HG03469 (cell line): ENCODE data around the gene MN1.
"Not testable (repeated sequence)": the region's sequence is repeated elsewhere in the genome, so short reads cannot be mapped to it uniquely, and the experiment has no call there.

Source experiments
- ATAC-seq: cut with Tn5 transposase; IDR thresholded peaks from one replicate; pipeline ENCODE4 v1.9.1; 2021; ENCODE audit warnings: mild to moderate bottlenecking, moderate library complexity, moderate number of reproducible peaks; ENCODE audit not compliant: unreplicated experiment

The MN1 gene

DNA sequence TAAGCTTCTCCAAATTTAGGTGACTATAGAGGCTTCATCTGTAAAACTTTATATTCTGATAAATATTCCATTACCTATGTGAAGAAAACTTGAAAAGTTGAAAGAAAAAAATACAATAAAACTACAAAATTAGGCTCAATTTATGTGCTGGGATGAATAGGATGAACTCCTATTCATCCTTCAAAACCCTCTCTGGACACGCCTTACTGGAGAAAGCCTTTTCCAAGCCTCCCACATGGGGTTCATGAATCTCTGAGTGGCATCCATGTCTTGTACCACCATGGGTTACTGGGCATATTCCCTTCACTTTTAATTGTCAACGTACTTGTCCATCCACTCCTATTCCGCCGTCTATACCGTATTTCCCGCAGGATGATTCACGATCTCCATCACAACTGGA is 55.7 kb downstream of the MN1 start:
- ATAC-seq, result no peak

DNA sequence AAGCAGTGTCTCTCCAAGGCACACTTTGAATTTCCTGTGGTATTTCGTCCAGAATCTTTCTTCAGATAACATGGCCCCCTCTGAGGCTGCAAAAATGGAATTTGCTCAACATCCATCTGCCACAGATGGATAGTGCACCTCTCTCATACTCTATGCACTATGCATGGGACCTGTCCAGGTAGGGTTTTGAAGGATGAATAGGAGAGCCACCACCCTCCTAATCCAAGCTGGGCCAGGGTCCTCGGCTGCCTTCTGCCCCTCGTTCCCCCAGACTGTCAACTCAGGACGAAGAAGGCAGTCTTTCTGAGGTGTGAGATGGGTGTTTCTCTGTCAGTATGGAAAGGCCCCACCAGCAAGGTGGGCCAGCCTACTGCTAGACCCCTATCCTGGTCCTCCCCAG is 56.4 kb downstream of the MN1 start:
- ATAC-seq, result no peak

DNA sequence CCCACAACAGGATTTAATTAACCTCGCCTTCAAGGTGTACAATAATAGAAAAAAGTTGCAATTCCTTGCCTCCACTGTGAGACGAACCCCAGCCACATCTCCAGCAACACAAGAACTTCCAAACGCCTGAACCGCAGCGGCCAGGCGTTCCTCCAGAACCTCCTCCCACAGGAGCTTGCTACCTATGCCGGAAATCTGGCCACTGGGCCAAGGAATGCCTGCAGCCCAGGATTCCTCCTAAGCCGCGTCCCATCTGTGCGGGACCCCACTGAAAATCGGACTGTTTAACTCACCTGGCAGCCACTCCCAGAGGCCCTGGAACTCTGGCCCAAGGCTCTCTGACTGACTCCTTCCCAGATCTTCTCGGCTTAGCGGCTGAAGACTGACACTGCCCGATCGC is 57.5 kb downstream of the MN1 start:
- not testable (repeated sequence) for ATAC-seq

DNA sequence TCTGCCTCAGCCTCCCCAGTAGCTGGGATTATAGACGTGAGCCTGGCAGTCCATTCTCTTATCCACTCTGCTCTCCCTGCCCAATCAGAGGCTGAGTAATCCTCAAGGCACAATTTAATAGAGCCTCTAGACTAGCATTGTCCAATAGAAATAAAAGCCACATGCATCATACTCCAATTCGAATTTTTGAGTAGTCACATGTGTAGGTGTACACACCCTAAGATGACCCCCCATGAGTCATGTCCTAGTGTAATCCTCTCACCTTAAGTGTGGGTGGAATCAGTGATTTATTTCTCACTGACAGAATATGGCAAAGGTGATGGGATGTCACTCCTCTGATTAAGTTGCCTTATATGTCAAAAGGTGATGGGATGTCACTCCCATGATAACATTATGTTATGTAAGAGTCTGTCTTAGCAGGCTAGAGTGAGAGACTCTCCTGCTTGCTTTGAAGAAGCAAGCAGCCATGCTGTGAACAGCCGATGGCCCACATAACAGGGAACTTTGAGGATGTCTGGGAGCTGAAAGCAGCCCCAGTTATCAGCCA is 61.3 kb downstream of the MN1 start:
- no peak for ATAC-seq

DNA sequence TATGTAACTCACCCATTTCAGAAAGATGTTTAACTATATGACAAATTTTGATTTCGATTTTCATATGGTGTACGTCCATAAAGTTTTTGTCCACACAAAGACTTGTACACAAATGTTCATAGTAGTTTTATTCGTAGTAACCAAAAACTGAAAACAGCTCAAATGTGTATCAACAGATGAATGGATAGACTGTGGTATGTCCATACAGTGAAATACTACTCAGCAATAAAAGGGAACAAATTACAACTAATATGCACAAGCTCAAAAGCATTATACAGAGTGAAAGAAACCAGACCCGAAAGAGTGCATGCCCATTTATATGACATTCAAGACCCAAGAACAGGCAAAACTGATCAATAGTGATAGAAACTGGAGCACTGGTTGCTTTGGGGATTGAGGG is 64.0 kb downstream of the MN1 start:
- no peak for ATAC-seq

DNA sequence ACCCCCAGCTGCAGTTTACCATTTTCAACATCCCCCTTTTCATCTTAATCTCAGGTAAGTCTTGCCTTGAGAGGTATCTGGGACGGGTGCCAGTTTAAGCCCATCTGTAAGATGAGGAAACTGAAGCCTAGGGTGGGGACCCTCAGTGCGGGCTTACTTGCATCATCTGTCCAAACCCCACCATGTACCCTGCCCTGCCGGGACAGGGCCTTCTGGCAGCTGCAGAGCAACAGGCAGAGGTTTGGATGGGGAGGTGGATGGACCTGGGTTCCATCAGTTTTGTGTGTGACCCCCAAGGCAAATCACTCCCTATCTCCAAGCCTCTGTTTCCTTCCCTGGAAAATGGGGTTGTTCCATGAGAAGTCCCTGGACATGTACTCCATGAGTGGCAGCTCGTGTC is 67.5 kb downstream of the MN1 start:
- no peak for ATAC-seq

DNA sequence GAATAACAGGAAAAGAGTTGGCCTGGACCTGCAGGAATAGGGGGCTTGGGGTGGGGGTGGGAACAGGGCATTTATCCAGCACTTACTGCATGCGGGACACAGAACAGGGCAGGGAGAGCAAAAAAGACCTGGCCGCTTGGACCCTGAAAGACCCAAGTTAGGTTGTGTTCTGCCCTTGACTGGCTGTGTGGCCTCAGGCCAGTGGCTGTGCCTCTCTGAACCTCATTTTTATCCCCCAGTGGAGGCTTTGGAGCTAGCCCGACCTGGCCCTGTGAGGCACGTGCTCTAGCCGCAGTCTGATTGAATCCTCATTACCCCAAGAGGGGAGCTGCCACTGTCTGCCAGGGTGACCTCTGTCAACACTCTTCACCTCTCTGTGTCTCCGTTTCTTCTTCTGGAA is 68.7 kb downstream of the MN1 start:
- no peak for ATAC-seq

DNA sequence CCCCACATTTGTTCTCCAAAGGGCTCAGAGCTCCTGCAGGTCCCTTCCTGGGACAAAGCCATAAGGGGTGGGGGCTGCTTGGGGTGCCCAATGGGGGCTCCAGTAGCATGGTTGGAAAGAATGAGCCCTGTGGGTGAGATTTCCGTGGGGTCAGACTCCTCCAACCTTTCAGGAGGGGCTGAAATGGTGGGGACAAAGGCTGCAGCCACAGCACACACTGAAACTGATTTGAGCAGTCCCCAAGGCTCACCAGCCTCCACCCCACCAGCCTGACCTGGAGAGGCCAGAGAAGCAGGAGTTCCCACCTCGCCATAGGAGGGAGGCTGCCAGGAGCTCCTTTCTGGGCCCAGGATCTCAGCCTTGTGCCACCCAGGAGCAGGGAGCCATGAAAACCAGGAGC is 69.2 kb downstream of the MN1 start:
- ATAC-seq, result no peak

DNA sequence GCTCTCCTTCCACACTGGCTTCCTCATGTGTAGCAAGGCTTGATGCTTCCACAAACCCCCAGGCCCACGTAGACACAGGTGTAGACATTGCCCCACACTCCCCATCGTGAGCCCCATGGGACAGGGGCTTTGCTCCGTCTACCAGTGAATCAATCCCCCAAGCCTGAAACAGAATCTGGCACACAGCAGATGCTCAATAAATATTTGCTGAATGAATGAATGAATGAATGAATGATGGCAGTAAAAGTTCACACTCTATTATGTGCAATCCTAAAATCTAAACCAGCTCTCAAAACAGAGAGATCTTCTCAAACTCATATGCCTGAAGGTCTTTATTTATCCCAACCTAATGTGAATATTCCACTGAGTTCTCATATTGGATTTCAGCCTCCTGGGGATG is 69.9 kb downstream of the MN1 start:
- ATAC-seq, result no peak

DNA sequence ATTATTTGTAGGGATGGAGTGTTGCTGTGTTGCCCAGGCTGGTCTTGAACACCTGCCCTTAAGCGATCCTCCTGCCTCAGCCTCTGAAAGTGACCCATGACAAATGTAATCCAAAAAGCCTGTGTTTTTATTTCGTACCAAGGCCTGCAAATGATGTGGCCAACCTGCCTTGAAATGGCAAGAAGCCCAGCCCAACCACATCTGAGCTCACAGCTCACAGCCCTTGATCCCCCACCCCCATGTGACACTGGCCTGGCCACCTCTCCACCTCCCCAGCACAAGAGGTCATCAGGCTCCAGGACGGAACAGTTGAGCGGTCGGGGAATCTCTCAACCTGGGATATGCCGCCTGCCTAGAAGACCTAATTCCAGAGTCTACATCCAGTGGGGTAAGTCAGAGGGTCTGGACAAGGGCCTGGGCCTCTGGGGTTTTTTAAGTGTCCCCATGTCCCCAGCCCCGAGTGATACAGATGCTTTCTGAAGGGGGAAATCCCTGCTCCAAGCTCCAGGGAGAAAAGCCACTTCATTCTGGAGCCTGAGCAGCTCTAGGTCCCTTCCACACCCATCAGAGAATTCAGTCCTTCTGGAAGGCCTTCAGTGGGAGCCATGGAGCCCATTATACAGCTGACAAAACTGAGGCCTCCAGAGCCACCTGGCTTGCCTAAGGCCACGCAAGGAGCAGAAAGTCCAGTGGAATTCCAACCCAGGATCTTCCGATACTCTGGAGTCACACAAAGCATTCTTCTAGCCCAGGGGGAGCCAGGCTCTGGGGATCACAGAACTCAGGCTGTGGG is 70.7 kb downstream of the MN1 start:
- ATAC-seq, result no peak

DNA sequence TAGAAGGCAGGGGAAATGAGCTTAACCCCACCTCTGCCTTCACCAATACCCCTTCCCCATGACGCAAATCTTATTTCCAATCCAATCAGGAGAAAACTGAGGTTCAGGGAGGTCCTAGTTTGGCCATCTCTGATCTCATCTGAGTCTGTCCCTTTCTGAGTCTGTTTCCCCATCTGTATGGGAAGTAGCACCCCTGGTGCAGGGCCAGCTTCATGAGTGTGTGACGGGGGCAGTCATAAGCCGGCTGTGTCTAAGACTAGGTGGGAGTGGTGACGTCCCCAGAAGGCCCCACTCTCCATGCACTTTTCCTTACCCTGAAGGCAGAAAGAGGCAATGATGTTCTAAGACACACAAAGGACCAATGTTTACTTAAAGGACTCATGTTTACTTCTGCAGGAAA is 72.3 kb downstream of the MN1 start:
- ATAC-seq, result no peak

DNA sequence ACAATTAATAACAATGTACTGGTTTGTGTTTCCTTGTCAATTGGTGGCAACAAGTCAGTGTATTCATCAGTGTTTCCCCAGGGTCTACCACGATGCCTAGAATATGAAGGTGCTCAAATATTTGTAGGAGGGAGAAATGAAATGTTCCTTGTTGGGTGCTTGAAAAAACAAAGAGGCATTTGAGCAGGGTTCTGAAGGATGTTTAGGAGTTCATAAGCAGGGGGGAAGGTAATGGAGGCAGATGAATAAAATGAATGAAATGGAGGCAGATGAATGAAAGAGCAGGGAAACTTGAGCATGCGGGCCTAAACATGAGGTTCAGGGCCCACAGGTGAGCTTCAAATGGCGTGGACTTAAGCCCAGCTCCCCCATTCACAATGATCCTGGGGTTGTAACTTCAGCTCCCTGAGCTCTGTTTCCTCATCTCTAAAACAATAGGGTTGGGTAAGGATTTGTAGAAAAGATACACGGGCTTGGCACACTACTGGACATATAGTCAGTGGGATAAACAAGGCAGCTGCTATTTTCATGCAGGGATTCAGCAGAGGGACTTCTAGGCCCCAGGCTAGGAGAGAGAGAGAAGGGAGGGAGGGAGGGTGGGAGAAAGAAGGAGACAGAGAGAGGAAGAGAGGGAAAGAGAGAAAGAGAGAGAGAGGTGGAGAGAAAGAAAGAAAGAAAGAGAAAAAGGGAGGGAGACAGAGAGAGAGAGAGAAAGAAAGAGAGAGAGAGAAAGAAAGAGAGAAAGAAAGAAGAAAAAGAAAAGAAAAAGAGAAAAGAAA is 73.7 kb downstream of the MN1 start:
- no peak for ATAC-seq

DNA sequence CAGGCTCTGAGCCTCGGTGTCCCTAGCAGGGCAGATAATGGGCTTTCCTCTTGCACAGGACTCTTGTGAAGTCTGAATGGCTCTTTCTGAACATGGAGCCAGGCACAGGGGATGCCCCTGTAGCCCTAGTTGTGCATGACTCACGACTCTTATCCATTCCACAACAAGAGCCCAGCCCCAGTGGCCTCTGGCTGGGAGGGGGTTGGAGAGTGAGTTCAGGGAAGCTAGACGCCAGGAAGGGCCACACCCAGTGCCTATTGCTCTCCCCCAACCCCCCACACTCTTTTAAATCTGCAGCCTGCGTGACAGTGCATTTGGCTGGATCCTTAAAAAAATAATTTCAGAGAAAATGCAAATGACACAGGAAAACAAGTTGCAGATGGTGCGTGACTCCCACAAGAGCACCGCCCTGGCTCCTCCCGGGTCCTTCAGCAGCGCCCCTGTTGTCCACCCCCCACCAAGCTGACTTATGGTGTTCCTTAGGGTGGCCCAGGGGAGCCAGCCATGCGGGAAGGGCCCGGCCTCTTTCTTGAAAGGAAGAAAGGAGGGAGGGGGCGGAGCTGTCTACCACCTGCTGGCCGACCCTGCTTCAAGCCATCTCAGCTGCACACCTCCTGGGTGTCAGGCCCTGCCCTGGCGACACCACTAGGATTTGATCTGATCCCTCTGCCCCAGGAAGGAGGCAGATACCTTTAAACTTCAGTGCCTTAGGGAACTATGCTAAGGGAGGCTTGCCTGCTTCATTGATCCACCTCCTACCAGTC is 74.7 kb downstream of the MN1 start:
- no peak for ATAC-seq

DNA sequence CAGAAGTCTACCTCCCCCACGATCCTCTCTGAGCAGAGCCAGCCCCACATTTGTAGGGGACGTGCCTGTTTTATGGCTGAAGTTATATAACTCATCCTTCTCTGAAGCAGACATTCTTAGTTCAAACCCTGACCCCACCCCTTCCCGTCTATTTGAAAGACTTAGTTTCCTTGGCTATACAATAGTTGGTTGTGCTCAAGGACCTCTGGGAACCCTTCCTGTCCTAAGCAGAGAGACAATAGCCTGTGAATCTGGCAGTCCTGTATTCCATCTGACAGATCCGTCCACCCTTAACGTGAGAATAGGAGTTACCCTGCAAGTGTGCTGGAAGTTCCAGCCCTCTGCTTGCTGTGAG is 75.2 kb downstream of the MN1 start:
- ATAC-seq, result no peak

DNA sequence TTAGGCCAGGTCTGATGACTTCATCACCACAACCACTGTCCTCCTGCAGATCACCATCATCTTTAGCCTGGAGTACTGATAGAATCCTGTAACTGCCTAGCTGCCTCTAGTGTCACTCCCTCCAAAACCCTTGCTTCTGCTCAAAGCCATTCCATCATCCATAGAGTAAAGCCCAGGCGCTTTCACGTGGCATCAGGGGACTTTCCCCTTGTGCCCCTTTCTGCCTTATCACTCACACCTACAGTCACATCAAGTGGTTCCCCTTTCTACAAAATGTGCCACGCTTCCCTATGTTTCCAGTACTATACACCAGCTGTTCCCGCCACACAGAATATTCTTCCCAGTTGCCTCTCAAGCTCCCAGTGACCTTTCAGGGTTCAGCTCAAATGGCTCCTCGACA is 75.9 kb downstream of the MN1 start:
- no peak for ATAC-seq

DNA sequence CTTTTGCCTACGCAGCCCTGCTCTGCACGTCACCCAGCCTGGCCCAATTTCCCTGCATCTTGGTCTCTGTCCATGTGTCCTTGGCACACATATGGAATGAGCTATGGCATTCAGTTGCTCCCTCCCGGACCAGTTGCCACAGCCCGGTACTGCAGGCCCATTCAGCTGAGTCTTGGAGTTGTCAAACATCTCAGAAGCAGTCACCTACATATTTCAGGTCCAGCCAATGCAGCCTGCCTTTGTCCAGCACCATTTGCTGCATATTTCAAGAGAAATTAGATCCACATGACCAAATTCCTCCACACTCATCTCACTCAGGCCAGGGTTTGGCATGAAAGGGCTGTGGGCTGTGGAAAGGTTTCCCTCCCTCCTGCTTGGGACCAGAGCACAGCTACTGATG is 76.8 kb downstream of the MN1 start:
- no peak for ATAC-seq

DNA sequence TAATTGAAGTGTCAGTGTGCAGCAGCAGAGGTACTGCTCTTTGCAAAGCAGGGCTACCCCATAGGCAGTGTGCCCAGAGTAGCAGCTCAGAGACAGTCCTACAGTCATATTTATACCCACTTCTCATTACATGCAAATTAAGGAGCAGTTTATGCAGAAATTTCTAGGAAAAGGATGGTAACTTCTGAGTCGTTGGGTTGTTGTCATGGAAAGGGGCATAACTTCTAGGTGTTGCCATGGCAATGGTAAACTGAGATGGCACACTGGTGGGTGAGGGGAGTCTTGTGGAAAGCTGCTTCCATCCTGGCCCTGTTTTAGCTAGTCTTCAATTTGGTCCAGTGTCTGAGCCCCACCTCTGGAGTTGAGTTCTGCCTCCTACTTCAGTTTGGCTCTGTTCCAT is 77.4 kb downstream of the MN1 start:
- no peak for ATAC-seq

DNA sequence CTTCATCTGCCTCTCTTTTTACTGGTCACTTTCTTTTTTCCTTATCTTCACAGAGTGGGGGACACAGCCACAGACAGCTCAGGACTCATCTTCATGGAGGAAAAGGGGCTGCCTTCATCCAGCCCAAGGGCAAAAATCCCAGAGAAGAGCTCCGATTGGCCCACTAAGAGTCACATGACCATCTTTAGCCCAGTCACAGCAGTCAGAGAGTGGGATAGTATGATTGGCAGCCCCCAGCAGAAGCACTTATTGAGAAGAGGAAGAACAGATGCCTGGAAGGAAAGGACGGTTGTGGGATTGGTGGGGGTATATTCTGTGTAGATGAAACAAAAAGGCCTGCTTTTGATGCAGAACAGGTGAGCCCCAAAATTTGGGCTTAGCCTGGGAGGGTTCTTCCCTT is 77.8 kb downstream of the MN1 start:
- no peak for ATAC-seq

DNA sequence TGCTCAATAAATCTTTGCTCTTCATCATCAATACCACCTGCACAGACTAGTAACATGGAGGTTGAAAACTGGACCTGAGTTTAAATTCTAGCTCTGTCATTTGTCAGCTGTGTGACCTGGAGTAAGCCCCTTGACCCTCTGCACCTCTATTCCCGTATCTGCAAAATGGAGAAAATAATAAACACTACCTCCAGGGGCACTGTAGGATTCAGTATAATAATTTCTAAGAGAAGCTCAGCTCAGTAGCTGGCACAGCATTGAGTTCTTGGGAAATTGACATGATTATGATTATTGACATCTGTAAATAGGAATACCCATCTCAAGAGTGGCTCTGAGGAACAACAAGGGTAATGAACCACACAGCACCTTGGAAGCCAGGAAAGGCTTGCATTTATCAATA is 78.4 kb downstream of the MN1 start:
- no peak for ATAC-seq

DNA sequence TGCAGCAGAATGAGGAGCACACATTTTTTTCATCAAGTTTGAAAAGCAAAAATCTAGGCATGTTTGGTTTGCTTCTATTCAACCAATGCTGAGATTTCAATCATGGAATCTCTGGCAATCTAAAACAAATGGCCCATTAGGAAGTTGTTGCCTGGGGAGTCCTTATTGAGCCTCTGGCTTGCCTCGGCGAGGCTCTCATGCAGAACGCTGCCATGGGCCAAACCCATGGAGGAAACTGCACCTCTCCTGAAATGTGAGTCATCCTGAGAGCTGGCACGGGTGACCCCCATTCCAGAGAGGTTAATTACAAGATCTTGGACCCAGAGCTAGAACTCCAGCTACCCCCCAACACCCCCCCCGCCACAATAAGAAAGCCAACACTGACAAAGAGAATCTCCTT is 80.7 kb downstream of the MN1 start:
- no peak for ATAC-seq

DNA sequence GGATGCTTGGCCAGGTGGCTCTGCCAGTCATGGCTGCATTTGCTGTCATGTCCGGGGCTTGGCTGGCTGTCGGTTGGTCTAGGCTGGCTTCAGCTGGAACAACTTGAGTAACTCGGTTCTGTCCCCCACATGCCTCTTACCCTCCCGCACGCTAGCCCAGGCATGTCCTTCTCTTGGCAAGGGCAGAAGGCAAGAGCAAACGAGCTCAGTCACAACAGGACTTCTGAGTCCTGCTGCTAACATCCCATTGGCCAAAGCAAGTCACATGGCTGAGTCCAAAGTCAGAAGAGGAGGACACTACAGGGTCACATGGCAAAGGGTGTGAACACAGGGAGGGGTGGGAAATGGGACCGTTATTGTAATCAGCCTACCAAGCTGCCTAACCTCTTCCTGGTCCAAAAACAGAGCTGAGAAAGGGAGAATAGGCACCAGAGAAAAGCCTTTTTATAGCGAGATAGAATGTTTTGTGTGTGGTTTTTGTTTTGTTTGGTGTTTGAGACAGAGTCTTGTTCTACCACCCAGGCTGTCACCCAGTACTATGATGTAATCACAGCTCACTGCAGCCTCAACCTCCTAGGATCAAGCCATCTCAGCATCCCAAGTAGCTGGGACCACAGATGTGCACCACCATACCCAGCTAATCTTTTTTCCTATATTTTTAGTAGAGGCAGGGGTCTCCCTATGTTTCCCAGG is 81.9 kb downstream of the MN1 start:
- ATAC-seq, result no peak
